ENCODE measurements around the gene TRAF5. TPM values are rescaled to one million over a fixed set of nuclear protein-coding genes. Genes with fewer than 3 reads are reported as not detected.
"Not testable (repeated sequence)": the region's sequence is repeated elsewhere in the genome, so short reads cannot be mapped to it uniquely, and the experiment has no call there.

The TRAF5 gene, protein sequence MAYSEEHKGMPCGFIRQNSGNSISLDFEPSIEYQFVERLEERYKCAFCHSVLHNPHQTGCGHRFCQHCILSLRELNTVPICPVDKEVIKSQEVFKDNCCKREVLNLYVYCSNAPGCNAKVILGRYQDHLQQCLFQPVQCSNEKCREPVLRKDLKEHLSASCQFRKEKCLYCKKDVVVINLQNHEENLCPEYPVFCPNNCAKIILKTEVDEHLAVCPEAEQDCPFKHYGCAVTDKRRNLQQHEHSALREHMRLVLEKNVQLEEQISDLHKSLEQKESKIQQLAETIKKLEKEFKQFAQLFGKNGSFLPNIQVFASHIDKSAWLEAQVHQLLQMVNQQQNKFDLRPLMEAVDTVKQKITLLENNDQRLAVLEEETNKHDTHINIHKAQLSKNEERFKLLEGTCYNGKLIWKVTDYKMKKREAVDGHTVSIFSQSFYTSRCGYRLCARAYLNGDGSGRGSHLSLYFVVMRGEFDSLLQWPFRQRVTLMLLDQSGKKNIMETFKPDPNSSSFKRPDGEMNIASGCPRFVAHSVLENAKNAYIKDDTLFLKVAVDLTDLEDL
- 10 to 100 TPM in 1 of 3 donors, 1 to 10 TPM in 2; 5.0 to 11.4 (median 5.6) TPM for polyA plus RNA-seq

DNA sequence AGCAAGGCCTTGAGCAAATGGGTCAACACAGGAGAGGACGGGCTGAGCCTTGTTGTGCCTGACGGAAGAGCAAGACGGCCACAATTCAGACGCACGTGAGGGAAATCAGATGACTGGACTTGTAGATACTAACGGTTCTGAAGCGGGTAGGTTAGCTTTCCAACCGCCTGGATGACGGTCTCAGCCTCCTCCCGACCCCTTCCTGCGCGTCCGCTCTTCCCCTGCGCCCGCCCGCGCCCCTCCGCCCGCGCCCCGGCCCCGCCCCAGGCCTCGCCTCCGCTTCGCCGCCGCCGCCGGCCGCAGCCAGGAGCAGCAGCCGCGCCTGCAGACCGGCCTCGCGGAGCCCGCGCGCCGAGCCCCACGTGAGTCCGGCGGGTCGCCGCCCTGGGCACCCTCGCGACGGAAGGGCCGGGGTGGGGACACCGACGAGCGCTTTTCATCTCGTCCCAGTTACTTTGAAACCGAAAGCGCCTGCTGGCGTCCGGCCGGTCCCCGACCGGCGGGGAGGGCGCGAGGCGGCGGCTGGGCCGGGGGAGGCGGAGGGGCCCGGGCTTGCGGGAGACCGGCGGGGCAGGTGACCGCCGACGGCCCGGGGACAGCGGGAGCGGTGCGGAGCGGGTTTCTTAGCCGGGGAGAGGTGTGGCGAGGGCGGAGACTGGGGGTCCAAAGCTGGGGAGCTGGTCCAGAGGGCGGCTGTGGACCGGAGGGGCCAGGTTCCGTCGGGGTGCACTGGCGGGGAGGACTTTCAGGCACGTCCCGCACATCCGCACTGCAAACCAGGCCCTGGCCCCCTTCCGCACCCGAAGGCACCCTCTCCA lies at the start of gene TRAF5:
Gene TRAF5 (plus strand): TSS at position 306 of the 818 bp plus-strand sequence. CDS start 26,407 bp downstream, outside the sequence.
- 1 to 2% (median 1%) methylated on average over 64 to 91 of the region's 91 CpGs for WGBS, 3 donors
- peak within 1 kb of the TSS; percentile 23 for H3K27ac ChIP-seq (ENCODE audit: low read depth, low read length)

DNA sequence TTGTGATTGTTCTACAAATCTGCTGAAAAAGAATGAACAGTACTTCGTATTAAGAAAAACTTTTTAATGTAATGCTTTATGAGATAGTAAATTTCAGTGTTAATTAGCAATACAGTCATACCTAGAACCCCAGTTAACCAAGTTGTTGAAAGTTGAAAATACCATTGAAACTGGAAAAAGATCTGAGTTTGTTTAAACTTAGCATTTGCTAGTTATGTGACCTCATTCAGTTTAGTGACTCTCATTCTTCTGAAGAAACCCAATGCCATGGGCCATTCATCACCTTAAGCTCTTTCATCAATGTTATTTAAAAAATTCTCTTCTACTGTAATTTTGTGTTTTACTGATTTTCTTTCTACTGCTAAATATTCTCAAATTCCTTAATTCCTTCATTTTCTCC lies 47.3 kb upstream of the TRAF5 start:
- 0 to 40% (median 0%) methylated on average over 1 of the region's 1 CpG for WGBS, 3 donors
- no peak overlapping the region for H3K27ac ChIP-seq (ENCODE audit: low read depth, low read length)

DNA sequence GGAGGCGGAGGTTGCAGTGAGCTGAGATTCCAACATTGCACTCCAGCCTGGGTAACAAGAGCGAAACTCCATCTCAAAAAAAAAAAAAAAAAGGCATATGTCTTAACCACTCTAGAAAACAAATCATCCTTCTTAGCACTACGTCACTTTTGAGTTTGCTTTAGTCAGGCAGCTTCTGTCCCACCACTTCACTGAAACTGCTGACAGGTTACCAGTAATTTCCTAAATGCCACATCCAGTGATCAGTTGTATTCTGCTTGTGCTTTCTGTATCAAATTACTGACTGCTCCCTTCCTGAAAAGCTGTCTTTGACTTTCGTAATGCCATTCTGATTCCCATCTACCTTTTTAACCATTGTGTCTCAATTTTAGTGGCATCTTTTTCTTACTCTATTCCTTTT lies 45.7 kb upstream of the TRAF5 start:
- 93 to 97% (median 94%) methylated on average over 4 of the region's 4 CpGs for WGBS, 3 donors
- H3K27ac ChIP-seq (ENCODE audit: low read depth, low read length) = no peak overlapping the region

DNA sequence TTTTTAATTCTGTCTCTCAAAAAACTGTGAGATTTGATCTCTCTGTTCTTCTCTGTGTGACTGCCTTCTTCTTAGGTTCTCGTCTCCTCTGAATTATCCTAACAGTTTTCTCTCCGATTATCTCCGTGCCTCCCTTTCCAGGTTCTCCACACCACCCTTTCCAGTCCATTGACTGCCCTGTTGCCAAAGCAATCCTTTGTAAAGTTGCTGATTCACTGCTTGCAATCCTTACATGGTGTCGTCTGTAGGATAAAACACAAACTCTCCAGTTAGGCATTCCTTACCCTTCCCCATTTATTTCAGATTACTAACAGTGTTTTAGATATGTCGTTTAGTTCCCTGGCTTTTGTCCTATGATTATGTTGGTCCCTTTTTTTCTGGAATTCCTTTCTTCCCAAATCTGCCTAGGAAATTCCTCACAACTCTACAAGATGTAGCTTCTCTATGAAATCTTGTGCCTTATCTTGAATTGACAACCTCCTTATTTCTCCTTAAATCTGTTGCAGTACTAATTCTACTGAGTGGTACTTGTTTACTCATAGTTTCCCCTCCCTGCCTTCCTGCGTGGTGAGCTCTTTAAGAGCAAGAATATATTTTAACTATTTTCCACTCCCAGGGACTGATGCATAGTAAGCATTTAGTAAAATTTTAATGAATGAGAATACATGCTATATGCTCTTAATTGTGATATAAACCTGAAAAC lies 45.2 kb upstream of the TRAF5 start:
- no peak overlapping the region for H3K27ac ChIP-seq (ENCODE audit: low read depth, low read length)
- WGBS, 3 donors = 79% methylated on average over 6 of the region's 6 CpGs

DNA sequence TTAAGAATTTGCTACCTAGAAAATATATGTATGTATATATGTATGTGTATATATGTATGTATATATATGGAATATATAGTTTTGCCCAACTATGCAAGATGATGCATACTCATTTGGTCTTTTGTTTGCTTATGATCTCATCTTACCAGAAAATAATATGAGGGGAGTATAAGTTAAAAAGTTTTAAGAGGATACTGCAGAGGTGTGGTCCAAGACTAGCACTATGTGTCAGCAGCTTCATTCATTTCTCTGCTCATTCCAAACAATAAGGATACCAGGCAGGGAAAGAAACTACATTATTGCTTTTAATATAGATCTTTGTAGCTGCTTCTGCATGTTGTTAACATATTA lies 44.6 kb upstream of the TRAF5 start:
- no peak overlapping the region for H3K27ac ChIP-seq (ENCODE audit: low read depth, low read length)

DNA sequence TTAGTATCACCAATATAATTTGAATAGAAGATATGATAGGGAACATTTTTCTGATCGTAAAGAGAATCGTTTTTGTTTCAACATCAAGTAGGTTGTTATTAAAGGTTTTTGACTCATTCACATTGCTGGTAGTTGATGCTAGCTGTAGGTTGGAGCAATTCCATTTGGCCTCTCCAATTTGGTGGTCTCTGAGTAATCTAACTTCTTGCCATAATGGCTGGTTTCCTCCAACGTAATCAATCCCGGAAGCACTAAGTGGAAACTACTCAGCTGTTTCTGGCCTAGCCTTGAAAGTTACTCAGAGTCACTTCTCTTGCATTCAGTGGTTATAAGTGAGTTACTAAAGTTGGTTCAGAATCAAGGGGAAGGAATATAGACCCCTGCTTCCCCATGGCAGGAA lies 41.4 kb upstream of the TRAF5 start:
- no peak overlapping the region for H3K27ac ChIP-seq (ENCODE audit: low read depth, low read length)
- 83 to 89% (median 88%) methylated on average over 4 of the region's 4 CpGs for WGBS, 3 donors

DNA sequence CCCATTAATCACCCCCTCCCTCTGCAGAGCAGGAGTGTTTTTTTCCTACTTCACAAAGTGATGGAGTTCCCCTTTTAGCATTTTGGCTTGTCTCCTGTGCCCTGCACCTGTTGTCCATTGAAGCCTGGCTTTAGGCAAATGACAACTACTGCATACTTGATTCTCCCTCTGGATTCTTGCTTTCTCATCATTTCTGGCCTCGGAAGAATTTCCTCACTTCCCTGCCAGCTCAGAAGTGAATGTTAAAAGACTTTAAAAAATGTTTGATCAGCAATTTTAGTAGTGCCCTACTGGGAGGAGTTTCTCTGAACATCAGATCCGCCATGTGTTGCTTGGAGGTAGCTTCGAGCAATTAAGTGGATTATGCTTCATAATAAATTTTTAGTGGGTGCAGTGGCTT lies 39.4 kb upstream of the TRAF5 start:
- 66 to 91% (median 74%) methylated on average over 3 of the region's 3 CpGs for WGBS, 3 donors
- H3K27ac ChIP-seq (ENCODE audit: low read depth, low read length) = no peak overlapping the region

DNA sequence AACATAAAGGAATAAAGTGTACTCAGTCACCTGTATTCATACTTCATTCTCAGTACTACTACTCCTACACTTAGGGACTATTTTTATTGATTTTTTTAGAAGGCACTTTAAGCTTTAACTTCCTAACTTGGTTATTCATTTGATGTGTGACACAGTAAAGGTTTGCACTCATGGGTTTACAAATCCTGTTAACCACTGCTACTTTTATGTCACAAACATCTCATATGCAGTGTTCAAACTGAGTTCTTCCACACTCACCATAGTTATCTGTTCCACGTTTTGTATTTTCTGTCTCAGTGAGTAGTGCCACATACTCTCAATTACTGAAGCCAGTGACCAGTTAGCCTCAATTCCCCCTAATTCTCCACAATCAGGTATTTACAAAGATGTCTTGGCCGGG lies 34.2 kb upstream of the TRAF5 start:
- 92 to 96% (median 93%) methylated on average over 2 of the region's 2 CpGs for WGBS, 3 donors
- H3K27ac ChIP-seq (ENCODE audit: low read depth, low read length) = no peak overlapping the region

DNA sequence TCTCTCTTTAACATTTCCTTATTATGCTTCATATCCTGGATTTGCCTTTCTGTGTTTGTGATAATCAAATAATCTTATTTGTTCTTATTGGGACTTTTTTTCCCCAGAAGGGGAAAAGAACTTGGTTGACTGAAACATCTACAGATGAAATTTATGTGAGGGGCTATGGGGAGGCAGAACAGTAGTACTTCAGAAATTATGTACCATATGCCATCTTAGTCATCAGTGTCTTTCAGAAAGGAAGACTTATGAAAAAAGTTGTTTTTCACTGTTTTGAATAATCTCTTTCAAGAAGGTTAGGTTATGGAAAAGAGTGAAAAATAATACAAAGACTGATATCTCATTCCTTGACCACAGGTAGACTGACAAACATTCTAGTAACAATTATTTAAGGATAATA lies 30.2 kb upstream of the TRAF5 start:
- H3K27ac ChIP-seq (ENCODE audit: low read depth, low read length) = no peak overlapping the region

DNA sequence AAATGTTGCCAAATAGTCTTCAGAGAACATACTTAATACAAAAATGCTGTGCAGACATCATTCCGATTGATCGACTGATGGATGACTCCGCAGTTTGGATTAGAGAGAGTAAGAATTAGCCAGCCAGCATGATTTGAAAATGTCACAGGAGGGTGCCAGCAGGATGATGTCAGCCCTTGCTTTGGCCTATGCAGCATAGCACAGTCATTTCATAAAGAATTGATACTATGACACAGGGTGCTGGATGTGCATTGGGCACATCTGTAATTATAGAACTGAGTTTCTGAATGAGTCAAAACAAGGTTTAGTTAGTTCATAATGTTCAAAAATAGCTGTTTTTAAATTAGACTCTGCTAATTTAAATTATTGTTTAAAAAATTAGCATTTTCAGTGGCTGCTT lies 21.6 kb upstream of the TRAF5 start:
- H3K27ac ChIP-seq (ENCODE audit: low read depth, low read length) = no peak overlapping the region
- WGBS, 3 donors = 94 to 96% (median 95%) methylated on average over 3 of the region's 3 CpGs

DNA sequence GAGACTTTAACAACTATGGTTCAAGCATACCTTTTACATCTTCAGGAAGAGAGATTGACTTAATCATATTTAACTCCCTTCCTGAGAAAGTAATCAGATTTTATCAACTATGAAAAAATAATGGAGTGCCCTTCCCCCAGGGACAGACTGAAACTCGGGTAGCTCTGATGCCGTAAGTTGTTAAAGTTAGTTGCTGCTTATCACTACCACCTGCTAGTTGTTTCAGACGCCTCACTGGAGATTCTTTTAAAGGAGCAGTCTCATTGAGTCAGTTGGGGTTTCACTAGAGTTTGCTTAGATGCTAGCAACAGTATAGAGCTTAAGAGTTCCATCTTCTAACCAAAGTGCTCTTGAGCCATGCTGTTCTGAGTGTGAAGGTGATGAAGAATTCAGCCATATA lies 17.0 kb upstream of the TRAF5 start:
- no peak overlapping the region for H3K27ac ChIP-seq (ENCODE audit: low read depth, low read length)
- 42 to 72% (median 69%) methylated on average over 3 of the region's 3 CpGs for WGBS, 3 donors

DNA sequence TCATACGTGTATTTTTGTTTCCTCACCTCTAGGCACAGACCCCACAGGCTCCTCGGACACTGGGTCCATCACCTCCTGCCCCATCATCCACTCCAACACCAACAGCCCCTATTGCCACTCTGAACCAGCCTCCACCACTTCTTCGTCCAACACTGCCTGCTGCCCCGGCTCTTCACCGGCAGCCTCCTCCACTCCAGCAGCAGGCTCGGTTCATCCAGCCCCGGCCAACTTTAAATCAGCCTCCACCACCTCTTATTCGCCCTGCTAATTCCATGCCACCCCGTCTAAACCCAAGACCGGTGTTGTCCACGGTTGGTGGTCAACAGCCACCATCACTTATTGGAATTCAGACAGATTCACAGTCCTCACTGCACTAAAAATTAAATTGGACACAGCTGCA lies 13.2 kb upstream of the TRAF5 start:
- H3K27ac ChIP-seq (ENCODE audit: low read depth, low read length) = no peak overlapping the region
- 95% methylated on average over 11 of the region's 11 CpGs for WGBS, 3 donors

DNA sequence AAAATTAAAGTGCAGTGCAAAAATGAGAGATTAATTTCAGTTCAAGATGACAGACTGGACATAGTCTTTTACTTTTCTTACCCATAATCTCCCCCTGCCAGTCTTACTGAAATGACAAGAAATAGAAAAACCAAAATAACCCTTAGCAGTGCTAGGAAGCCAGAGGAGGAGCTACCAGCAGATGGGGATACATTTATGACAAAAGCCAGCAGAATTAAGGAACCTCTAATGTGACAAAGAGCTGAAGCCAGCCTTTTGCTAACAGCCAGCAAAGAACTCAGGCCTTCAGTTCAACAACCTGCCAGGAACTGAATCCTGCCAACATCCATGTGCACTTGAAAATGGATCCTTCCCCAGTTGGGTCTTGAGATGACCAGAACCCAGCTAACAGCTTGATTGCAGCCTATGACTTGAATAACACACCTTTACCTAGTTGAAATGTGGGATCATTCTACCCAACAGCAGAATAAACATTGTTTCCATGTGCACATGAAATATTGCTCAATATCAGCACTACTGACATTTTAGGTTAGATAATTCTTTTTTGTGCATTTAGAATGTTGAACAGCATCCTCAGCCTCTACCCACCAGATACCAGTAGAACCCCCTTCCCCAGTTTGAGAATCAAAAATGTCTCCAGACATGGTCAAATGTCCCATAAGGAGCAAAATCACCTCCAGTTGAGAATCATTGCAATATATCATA lies 7.9 kb upstream of the TRAF5 start:
- no peak overlapping the region for H3K27ac ChIP-seq (ENCODE audit: low read depth, low read length)

DNA sequence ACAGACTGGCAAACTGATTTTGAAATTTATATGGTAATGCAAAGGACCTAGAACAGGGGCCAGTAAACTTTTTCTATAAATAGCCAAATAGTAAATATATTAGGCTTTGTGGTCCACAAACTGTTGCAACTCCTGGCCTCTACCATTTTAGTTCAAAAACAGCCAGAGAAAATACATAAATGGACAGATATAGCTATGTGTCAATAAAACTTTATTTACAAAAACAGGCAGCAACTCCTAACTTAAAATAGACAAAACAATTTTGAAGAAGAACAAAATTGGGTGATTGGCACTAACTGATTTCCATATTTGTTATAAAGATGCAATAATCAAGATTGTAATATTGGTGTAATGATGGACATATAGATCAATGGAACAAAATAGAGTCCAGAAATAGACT lies 6.7 kb upstream of the TRAF5 start:
- H3K27ac ChIP-seq (ENCODE audit: low read depth, low read length) = no peak overlapping the region

DNA sequence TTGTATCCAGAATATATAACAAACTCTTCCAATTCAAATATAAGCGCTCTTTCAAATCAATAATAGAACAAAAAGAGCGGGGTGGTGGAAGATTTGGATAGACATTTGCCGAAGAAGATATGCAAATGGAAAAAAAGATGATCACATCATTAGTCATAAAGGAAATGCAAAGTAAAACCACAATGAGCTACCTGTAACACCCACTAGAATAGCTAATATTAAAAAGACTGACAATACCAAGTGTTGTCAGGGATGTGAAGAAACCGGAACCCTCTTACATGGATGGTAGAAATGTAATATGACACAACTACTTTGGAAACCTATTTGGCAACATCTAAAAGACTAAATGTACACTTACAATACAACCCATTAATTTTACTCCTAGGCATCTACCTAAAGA lies 5.7 kb upstream of the TRAF5 start:
- WGBS, 3 donors = 73 to 82% (median 81%) methylated on average over 4 of the region's 4 CpGs
- no peak overlapping the region for H3K27ac ChIP-seq (ENCODE audit: low read depth, low read length)

DNA sequence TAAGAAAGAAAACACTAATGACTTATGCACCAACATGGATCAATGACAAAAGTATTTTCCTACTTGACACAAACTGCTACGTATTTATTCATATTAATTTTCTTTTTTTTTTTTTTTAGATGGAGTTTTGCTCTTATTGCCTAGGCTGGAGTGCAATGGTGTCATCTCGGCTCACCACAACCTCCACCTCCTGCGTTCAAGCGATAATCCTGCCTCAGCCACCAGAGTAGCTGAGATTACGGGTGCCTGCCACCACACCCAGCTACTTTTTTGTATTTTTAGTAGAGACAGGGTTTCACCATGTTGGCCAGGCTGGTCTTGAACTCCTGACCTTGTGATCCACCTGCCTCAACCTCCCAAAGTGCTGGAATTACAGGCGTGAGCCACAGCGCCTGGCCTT lies 5.0 kb upstream of the TRAF5 start:
- H3K27ac ChIP-seq (ENCODE audit: low read depth, low read length) = not testable (repeated sequence)
- 92 to 94% (median 93%) methylated on average over 7 of the region's 7 CpGs for WGBS, 3 donors

DNA sequence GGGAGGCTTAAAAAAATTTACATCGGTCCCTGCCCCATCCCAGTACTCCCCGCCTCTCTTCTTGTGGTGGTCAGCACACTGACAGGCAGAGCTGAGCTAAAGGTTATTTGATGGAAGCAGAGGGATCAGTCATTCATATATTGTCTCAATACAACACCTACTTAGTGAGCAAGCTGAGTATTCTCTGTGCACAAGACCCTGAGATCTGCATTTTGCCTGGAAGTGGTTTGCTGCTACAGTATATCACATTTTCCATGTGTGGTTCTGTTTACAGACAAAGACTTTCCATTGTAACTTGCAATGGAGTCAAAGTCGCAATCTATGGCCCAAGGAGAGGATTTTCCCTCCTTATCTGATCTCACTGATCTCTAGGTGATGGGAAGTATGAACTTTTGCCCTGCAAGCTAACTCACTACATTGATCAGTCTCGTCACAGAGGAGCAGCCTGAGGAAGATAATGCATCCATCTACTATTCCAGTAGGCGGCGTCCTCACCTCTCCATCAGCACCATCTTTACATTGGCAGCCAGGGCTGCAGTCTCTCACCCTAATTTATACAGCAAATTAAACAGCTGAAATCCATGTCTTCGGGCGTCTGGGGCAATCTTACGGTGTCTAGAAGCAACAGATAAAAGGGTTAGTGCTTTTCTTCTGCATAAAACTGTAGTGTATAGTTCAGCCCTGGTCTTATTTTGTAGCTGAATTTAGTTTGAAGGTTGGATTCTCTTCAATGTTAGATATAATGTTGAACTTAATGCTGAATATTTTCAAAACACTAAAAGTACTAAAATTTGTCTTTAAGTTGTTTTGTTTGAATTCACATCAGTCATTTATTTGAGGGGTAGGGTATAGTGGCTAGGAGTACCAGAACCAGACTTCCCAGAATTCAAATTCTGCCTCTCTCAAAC lies 3.2 kb upstream of the TRAF5 start:
- 23 to 24% (median 23%) methylated on average over 9 of the region's 9 CpGs for WGBS, 3 donors
- H3K27ac ChIP-seq (ENCODE audit: low read depth, low read length) = no peak overlapping the region

Data from adipose tissue (tissue), 3 donors.